A549 (cell line): ENCODE measurements around the gene KNOP1. TPM values are rescaled to one million over a fixed set of nuclear protein-coding genes. Genes with fewer than 3 reads are reported as not detected.

Experiments
- ATAC-seq, 2 experiments: fragments of 200-7000 bp in 1 of 2; fragments of >200 bp in 1 of 2; cut with Nextera tagmentation in 1 of 2; cut with Tn5 transposase in 1 of 2; 3 replicates each; pipeline versions ENCODE4 v1.8.0 to v1.9.1; 2018 to 2020; ENCODE audit warnings: mild to moderate bottlenecking in 1 of 2, moderate library complexity in 1 of 2
- CTCF ChIA-PET: fragments of 300-600 bp; sonication (Branson Sonifier 250); formaldehyde crosslinking; extraction: SDS; loops from one replicate; lab custom pipeline; 2021; ENCODE audit warnings: antibody characterized with exemption, inconsistent platforms; lab: Yijun Ruan, JAX
- POLR2A ChIA-PET: fragments of 350-600 bp; formaldehyde crosslinking; extraction: SDS; loops from one replicate; lab custom pipeline; 2021; ENCODE audit warnings: antibody characterized with exemption, inconsistent platforms; lab: Yijun Ruan, JAX
- DNase-seq, 2 experiments: peaks; one replicate each; pipeline versions ENCODE4 v3.0.0 to v3.0.0-alpha.2; 2011 to 2016; ENCODE audit warnings: low read depth in 1 of 2, low spot score in 1 of 2
- FAIRE-seq: peaks from 2 replicates; lab custom pipeline; 2011; peaks lifted over from hg19 to GRCh38; lab: Jason Lieb, UNC
- H3K27ac ChIP-seq, 2 experiments: fragments of >200 bp; sonication (Bioruptor Twin); formaldehyde crosslinking; 3 replicates each; pipeline ENCODE4 v1.5.1; 2016 to 2017
- H3K4me1 ChIP-seq: fragments of >200 bp; sonication (Bioruptor Twin); formaldehyde crosslinking; 3 replicates; pipeline ENCODE4 v1.6.1; 2016
- H3K4me2 ChIP-seq: fragments of >200 bp; sonication (Bioruptor Twin); formaldehyde crosslinking; 3 replicates; pipeline ENCODE4 v1.6.1; 2016
- H3K4me3 ChIP-seq: fragments of >200 bp; sonication (Bioruptor Twin); formaldehyde crosslinking; 3 replicates; pipeline ENCODE4 v1.5.1; 2016
- H3K9me3 ChIP-seq: fragments of >200 bp; sonication (Bioruptor Twin); formaldehyde crosslinking; 3 replicates; pipeline ENCODE4 v1.6.1; 2016
- BHLHE40 ChIP-seq: IDR thresholded peaks from 2 replicates; pipeline ENCODE4 v1.6.1; 2012; ENCODE audit warnings: low read depth, low read length, inconsistent platforms
- CHD4 ChIP-seq: fragments of 200-600 bp; sonication (generic); IDR thresholded peaks from 2 replicates; pipeline ENCODE4 v1.6.1; 2016; ENCODE audit warnings: antibody characterized with exemption, mild to moderate bottlenecking, borderline replicate concordance
- EHMT2 ChIP-seq: fragments of 200-600 bp; sonication (generic); IDR thresholded peaks from 2 replicates; pipeline ENCODE4 v1.6.1; 2016; ENCODE audit warnings: antibody characterized with exemption, low read depth, mild to moderate bottlenecking, moderate library complexity
- FOSB ChIP-seq: fragments of 250-450 bp; sonication (Bioruptor Pico); IDR thresholded peaks from 2 replicates; pipeline ENCODE4 v1.5.0; 2020; ENCODE audit warnings: mild to moderate bottlenecking, moderate library complexity
- FOXS1 ChIP-seq: fragments of 250-450 bp; sonication (Bioruptor Pico); IDR thresholded peaks from 2 replicates; pipeline ENCODE4 v1.5.0; 2020; ENCODE audit warnings: mild to moderate bottlenecking, moderate library complexity
- GATA3 ChIP-seq: IDR thresholded peaks from 2 replicates; pipeline ENCODE4 v1.6.1; 2012; ENCODE audit warnings: borderline replicate concordance
- HEYL ChIP-seq: fragments of 250-450 bp; sonication (Bioruptor Pico); IDR thresholded peaks from 2 replicates; pipeline ENCODE4 v1.8.0; 2021; ENCODE audit warnings: mild to moderate bottlenecking, moderate library complexity
- HOXA7 ChIP-seq: fragments of 250-450 bp; sonication (Bioruptor Pico); IDR thresholded peaks from 2 replicates; pipeline ENCODE4 v1.5.0; 2020; ENCODE audit warnings: mild to moderate bottlenecking, moderate library complexity
- HOXB13 ChIP-seq: fragments of 250-450 bp; sonication (Bioruptor Pico); IDR thresholded peaks from 2 replicates; pipeline ENCODE4 v1.5.0; 2020; ENCODE audit warnings: low read depth, mild to moderate bottlenecking, moderate library complexity
- JUN ChIP-seq, 2 experiments: fragments of >200 bp; sonication (Bioruptor Twin); formaldehyde crosslinking; IDR thresholded peaks; 2 replicates in 1 of 2; 3 replicates in 1 of 2; pipeline ENCODE4 v1.6.1; 2016 to 2017
- MYC ChIP-seq: IDR thresholded peaks from 2 replicates; pipeline ENCODE4 v1.6.1; 2012; ENCODE audit warnings: mild to moderate bottlenecking, inconsistent platforms, low read length, improper control_type of control experiment, borderline replicate concordance
- POLR2A ChIP-seq: IDR thresholded peaks from 2 replicates; pipeline ENCODE4 v1.6.1; 2012; ENCODE audit warnings: mild to moderate bottlenecking, low read length
- RAD21 ChIP-seq, 2 experiments: fragments of >200 bp in 1 of 2; sonication (Bioruptor Twin) in 1 of 2; formaldehyde crosslinking in 1 of 2; IDR thresholded peaks in 1 of 2; conservative IDR thresholded peaks in 1 of 2; 2 replicates in 1 of 2; 3 replicates in 1 of 2; pipeline ENCODE4 v1.6.1; 2012 to 2018; ENCODE audit warnings: inconsistent platforms in 1 of 2
- RARB ChIP-seq: fragments of 250-450 bp; sonication (Bioruptor Pico); IDR thresholded peaks from 2 replicates; pipeline ENCODE4 v1.8.0; 2021; ENCODE audit warnings: mild to moderate bottlenecking, moderate library complexity
- RFX5 ChIP-seq: fragments of 450-650 bp; IDR thresholded peaks from 2 replicates; pipeline ENCODE4 v1.7.1; 2014; ENCODE audit warnings: antibody characterized with exemption, mild to moderate bottlenecking, moderate library complexity
- RNF2 ChIP-seq: fragments of 200-600 bp; sonication (generic); IDR thresholded peaks from 2 replicates; pipeline ENCODE4 v1.6.1; 2016; ENCODE audit warnings: low read depth, mild to moderate bottlenecking, antibody characterized with exemption, moderate library complexity, borderline replicate concordance
- SMC3 ChIP-seq: fragments of >200 bp; sonication (Bioruptor Twin); formaldehyde crosslinking; IDR thresholded peaks from 3 replicates; pipeline ENCODE4 v1.6.1; 2018; ENCODE audit warnings: inconsistent platforms
- SREBF2 ChIP-seq: fragments of 450-650 bp; IDR thresholded peaks from 2 replicates; pipeline ENCODE4 v1.6.1; 2014; ENCODE audit warnings: mild to moderate bottlenecking, moderate library complexity
- WGBS: methylation state at CpG from one replicate; pipeline ENCODE4 v1.1.6; 2017; ENCODE audit errors: missing lambda C conversion rate; 5-methylcytosine and 5-hydroxymethylcytosine counted together
- polyA plus RNA-seq, 4 experiments: library from polyadenylated mRNA; depleted of rRNA in 3 of 4; stranded (reverse); fragments of >200 nt; fragmentation: RNase III in 1 of 4; extraction: RNeasy Plus Mini Kit Qiagen cat#74134 plus additional on column Dnase treatment in 1 of 4; gene quantifications; 2 replicates in 3 of 4; 3 replicates in 1 of 4; pipeline ENCODE4 v1.2.3, GENCODE V29; 2011 to 2017
- TF ChIP-seq, protein P1 (sequence below): fragments of >200 bp; sonication (Bioruptor Twin); formaldehyde crosslinking; IDR thresholded peaks from 3 replicates; pipeline ENCODE4 v1.5.1; 2016
- TF ChIP-seq, protein P2 (sequence below): fragments of 250-450 bp; sonication (Bioruptor Pico); IDR thresholded peaks from 2 replicates; pipeline ENCODE4 v1.5.0; 2021; ENCODE audit warnings: mild to moderate bottlenecking, moderate library complexity, borderline replicate concordance
- TF ChIP-seq, protein P3 (sequence below): fragments of >200 bp; sonication (Bioruptor Twin); formaldehyde crosslinking; IDR thresholded peaks from 2 replicates; pipeline ENCODE4 v1.6.1; 2016
- TF ChIP-seq, protein P4 (sequence below): fragments of >200 bp; sonication (Bioruptor Twin); formaldehyde crosslinking; IDR thresholded peaks from 3 replicates; pipeline ENCODE4 v1.6.1; 2016
- TF ChIP-seq, protein P5 (sequence below): fragments of 150-350 bp; IDR thresholded peaks from 2 replicates; pipeline ENCODE4 v1.6.1; 2014; ENCODE audit warnings: low read depth, mild to moderate bottlenecking, low read length

Gene KNOP1
- polyA plus RNA-seq, 2 of the 4 experiments (the other 2 are of a cell fraction): 38.2 to 44.8 TPM

DNA sequence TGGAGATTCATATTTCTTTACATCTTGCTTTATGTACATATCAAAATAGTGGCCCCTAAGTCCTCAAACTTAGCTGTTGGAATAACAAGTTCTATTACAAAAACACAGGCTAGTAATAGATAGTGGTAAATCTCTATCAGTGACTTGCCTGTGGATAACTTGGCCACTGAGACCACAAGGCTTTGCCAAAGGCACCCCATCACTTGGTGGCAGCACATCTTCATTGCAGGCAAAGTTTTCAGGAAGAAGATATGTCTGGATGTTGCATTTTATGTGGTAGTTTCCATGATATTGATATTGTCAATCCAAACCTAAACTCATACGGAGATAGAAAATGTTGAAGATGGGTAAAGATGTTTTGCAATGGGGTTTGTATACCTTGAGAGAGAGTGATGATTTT lies 58.5 kb downstream of the KNOP1 start:
- Histone ChIP-seq H3K27ac (no peak overlapping the region), H3K4me3 (no peak overlapping the region), H3K4me2 (no peak overlapping the region), H3K4me1 (no peaks in the 10 kb centered on the region), H3K9me3 (no peaks in the 10 kb centered on the region)
- POLR2A ChIA-PET: no interaction called here
- ATAC-seq: peak in 1 of 2 experiments; percentile 39; a peak in 1 of 6 replicates
- CTCF ChIA-PET: interaction anchor here (0.8 kb wide), 1 partner anchor 227 kb away, joined by 3 read pairs; no protein-coding TSS in a partner anchor
- FAIRE-seq: no peak
- DNase-seq: peak in 1 of 2 experiments; percentile 13
- 86% methylated on average over 1 of the region's 1 CpG for WGBS
- TF ChIP-seq HEYL: no peak
- TF ChIP-seq, protein P1, sequence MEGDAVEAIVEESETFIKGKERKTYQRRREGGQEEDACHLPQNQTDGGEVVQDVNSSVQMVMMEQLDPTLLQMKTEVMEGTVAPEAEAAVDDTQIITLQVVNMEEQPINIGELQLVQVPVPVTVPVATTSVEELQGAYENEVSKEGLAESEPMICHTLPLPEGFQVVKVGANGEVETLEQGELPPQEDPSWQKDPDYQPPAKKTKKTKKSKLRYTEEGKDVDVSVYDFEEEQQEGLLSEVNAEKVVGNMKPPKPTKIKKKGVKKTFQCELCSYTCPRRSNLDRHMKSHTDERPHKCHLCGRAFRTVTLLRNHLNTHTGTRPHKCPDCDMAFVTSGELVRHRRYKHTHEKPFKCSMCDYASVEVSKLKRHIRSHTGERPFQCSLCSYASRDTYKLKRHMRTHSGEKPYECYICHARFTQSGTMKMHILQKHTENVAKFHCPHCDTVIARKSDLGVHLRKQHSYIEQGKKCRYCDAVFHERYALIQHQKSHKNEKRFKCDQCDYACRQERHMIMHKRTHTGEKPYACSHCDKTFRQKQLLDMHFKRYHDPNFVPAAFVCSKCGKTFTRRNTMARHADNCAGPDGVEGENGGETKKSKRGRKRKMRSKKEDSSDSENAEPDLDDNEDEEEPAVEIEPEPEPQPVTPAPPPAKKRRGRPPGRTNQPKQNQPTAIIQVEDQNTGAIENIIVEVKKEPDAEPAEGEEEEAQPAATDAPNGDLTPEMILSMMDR: 0 out of 3 replicates have a peak, but pooled peaks have one; percentile 12
- TF ChIP-seq BHLHE40: no peak
- TF ChIP-seq, protein P2, sequence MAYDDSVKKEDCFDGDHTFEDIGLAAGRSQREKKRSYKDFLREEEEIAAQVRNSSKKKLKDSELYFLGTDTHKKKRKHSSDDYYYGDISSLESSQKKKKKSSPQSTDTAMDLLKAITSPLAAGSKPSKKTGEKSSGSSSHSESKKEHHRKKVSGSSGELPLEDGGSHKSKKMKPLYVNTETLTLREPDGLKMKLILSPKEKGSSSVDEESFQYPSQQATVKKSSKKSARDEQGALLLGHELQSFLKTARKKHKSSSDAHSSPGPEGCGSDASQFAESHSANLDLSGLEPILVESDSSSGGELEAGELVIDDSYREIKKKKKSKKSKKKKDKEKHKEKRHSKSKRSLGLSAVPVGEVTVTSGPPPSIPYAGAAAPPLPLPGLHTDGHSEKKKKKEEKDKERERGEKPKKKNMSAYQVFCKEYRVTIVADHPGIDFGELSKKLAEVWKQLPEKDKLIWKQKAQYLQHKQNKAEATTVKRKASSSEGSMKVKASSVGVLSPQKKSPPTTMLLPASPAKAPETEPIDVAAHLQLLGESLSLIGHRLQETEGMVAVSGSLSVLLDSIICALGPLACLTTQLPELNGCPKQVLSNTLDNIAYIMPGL (CRISPR knock-in tag): no peak
- 0 out of 3 replicates have a peak, but pooled peaks have one; percentile 8 for TF ChIP-seq SMC3
- peak; percentile 33 to 53; a peak in 3 of 5 replicates for TF ChIP-seq RAD21 (conservative IDR thresholded peaks at IDR 0.05 in 1 of 2, IDR thresholded peaks at IDR 0.05 in 1 of 2)

DNA sequence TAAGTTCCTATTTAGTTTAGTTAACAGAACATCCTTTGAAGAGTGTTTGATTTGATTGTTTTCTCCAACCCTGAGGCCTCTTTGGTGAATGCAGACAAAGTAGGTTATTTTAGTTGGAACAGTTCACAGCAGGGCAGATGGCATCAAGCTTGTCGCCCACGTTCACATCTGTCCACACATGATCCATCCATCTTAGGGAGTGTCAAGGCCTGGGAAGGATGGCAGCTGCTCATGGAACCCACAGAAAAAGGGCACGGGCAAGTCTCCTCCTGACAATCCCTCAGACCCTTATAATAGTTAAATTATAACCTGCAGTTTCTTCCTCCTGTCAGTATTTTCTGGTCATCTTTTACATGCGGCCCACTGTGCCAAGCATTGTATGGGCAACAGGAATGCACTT lies 60.2 kb downstream of the KNOP1 start:
- no peak overlapping the region for H3K27ac ChIP-seq
- DNase-seq: no peak
- ATAC-seq: no peak
- no peaks in the 10 kb centered on the region for H3K4me1 ChIP-seq
- no peak overlapping the region for H3K4me2 ChIP-seq
- no peak for FAIRE-seq
- WGBS: 94% methylated on average over 4 of the region's 4 CpGs
- no peaks in the 10 kb centered on the region for H3K9me3 ChIP-seq
- CTCF ChIA-PET: interaction anchor here (1.0 to 1.5 kb wide), 3 partner anchors 12 to 250 kb away, joined by 3 read pairs; no protein-coding TSS in a partner anchor
- no peak overlapping the region for H3K4me3 ChIP-seq
- TF ChIP-seq FOXS1 (CRISPR knock-in tag): no peak
- no peak for TF ChIP-seq EHMT2
- TF ChIP-seq CHD4: no peak
- TF ChIP-seq RFX5: no peak
- no peak for TF ChIP-seq SREBF2
- TF ChIP-seq, protein P3, sequence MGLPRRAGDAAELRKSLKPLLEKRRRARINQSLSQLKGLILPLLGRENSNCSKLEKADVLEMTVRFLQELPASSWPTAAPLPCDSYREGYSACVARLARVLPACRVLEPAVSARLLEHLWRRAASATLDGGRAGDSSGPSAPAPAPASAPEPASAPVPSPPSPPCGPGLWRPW: no peak
- no peak for TF ChIP-seq HOXA7 (CRISPR knock-in tag)
- TF ChIP-seq JUN (IDR thresholded peaks at IDR 0.05): no peak
- no peak for TF ChIP-seq HOXB13 (CRISPR knock-in tag)
- TF ChIP-seq, protein P4, sequence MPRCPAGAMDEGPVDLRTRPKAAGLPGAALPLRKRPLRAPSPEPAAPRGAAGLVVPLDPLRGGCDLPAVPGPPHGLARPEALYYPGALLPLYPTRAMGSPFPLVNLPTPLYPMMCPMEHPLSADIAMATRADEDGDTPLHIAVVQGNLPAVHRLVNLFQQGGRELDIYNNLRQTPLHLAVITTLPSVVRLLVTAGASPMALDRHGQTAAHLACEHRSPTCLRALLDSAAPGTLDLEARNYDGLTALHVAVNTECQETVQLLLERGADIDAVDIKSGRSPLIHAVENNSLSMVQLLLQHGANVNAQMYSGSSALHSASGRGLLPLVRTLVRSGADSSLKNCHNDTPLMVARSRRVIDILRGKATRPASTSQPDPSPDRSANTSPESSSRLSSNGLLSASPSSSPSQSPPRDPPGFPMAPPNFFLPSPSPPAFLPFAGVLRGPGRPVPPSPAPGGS: no peak
- no peak for TF ChIP-seq MYC
- no peak for TF ChIP-seq RNF2
- TF ChIP-seq HEYL: no peak
- TF ChIP-seq FOSB (CRISPR knock-in tag): no peak
- TF ChIP-seq RARB (CRISPR knock-in tag): no peak
- TF ChIP-seq, protein P5, sequence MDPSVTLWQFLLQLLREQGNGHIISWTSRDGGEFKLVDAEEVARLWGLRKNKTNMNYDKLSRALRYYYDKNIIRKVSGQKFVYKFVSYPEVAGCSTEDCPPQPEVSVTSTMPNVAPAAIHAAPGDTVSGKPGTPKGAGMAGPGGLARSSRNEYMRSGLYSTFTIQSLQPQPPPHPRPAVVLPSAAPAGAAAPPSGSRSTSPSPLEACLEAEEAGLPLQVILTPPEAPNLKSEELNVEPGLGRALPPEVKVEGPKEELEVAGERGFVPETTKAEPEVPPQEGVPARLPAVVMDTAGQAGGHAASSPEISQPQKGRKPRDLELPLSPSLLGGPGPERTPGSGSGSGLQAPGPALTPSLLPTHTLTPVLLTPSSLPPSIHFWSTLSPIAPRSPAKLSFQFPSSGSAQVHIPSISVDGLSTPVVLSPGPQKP: no peak
- no peak for TF ChIP-seq POLR2A
- TF ChIP-seq GATA3: no peak
- TF ChIP-seq, all 56 proteins: peak for 0
- POLR2A ChIA-PET: no interaction called here
